Lower leg skin (tissue), 4 donors: ENCODE measurements around the gene RNGTT. TPM values are rescaled to one million over a fixed set of nuclear protein-coding genes. Genes with fewer than 3 reads are reported as not detected.
"Not testable (repeated sequence)": the region's sequence is repeated elsewhere in the genome, so short reads cannot be mapped to it uniquely, and the experiment has no call there.

Source experiments
- DNase-seq, 2 donors: peaks; one replicate each; pipeline ENCODE4 v3.0.0-alpha.2; 2019; ENCODE audit warnings: low spot score in 2 of 2
- H3K4me3 ChIP-seq: fragments of 200-600 bp; sonication (generic); 2 replicates; pipeline ENCODE4 v1.5.1; 2017; ENCODE audit warnings: mild to moderate bottlenecking, low read depth; ENCODE audit not compliant: poor library complexity, severe bottlenecking
- CTCF ChIP-seq, 3 donors: fragments of 450-650 bp; IDR thresholded peaks; one replicate each; pipeline ENCODE4 v1.5.1; 2016; ENCODE audit warnings: antibody characterized with exemption in 3 of 3, mild to moderate bottlenecking in 3 of 3, moderate library complexity in 2 of 3
- POLR2A ChIP-seq, 2 donors: fragments of 450-650 bp; IDR thresholded peaks; one replicate each; pipeline ENCODE4 v1.6.1; 2016 to 2017; ENCODE audit warnings: antibody characterized with exemption in 2 of 2, mild to moderate bottlenecking in 1 of 2, moderate library complexity in 1 of 2
- WGBS, 2 donors: methylation state at CpG; one replicate each; pipeline ENCODE4 v1.1.5; 2018; 5-methylcytosine and 5-hydroxymethylcytosine counted together
- intact Hi-C: fragments of 100-400 bp; cut with DNase I; formaldehyde crosslinking; loops from one replicate; pipeline ENCODE4 v1.15.0; 2023; ENCODE audit warnings: low total_unique reads
- total RNA-seq, 4 donors: library from RNA; depleted of rRNA; stranded (reverse); fragments of >200 nt; gene quantifications; one replicate each; pipeline ENCODE4 v1.1.0, GENCODE V29; 2016

The RNGTT gene
- total RNA-seq, 4 donors from 2014 or later, result 9.3 to 12.0 (median 11.1) TPM

GRCh38 chr6:88945415-88946008 is 17.9 kb downstream of the RNGTT start:
- WGBS, 2 donors, result 86 to 88% methylated on average over 7 of the region's 7 CpGs
- intact Hi-C loops, result no loop called here

GRCh38 chr6:88933521-88933920 is 29.9 kb downstream of the RNGTT start:
- intact Hi-C loops, result no loop called here
- 95 to 100% methylated on average over 2 of the region's 2 CpGs for WGBS, 2 donors
- H3K4me3 ChIP-seq, result no peak overlapping the region
- no peak for DNase-seq
- TF ChIP-seq CTCF (IDR thresholded peaks at IDR 0.05) (no peak), POLR2A (IDR thresholded peaks at IDR 0.05) (no peak)

More at GRCh38 chr6:88945415-88946008, 17.9 kb downstream of the RNGTT start:
- TF ChIP-seq CTCF (IDR thresholded peaks at IDR 0.05) (no peak), POLR2A (IDR thresholded peaks at IDR 0.05) (no peak)
- no peak for DNase-seq
- H3K4me3 ChIP-seq, result no peak overlapping the region

- intact Hi-C loops, H3K4me3 ChIP-seq, DNase-seq: not testable (repeated sequence)
- WGBS, 2 donors, result 92% methylated on average over 5 of the region's 5 CpGs
Measured at GRCh38 chr6:88932019-88932418, 31.4 kb downstream of the RNGTT start.

GRCh38 chr6:88922775-88923548 is 40.5 kb downstream of the RNGTT start:
- DNase-seq, result no peak
- no peak overlapping the region for H3K4me3 ChIP-seq
- intact Hi-C loops, result no loop called here
- TF ChIP-seq POLR2A (IDR thresholded peaks at IDR 0.05), result no peak
- TF ChIP-seq CTCF (IDR thresholded peaks at IDR 0.05), result no peak
- WGBS, 2 donors, result 93% methylated on average over 4 of the region's 4 CpGs

GRCh38 chr6:88921734-88922133 is 41.7 kb downstream of the RNGTT start:
- no peak overlapping the region for H3K4me3 ChIP-seq
- intact Hi-C loops, result no loop called here
- no peak for DNase-seq
- TF ChIP-seq CTCF (IDR thresholded peaks at IDR 0.05), result no peak
- 92 to 94% methylated on average over 1 of the region's 1 CpG for WGBS, 2 donors

GRCh38 chr6:88920774-88921733 is 42.4 kb downstream of the RNGTT start:
- intact Hi-C loops, result no loop called here
- H3K4me3 ChIP-seq, result no peak overlapping the region
- DNase-seq, result no peak
- TF ChIP-seq CTCF (IDR thresholded peaks at IDR 0.05) (no peak), POLR2A (IDR thresholded peaks at IDR 0.05) (no peak)
- 75 to 82% methylated on average over 1 of the region's 1 CpG for WGBS, 2 donors
